Neuronal stem cell (in vitro differentiated cells): ENCODE data around the gene SHROOM2.

Experiments used
- DNase-seq: peaks from one replicate; pipeline ENCODE4 v3.0.0-alpha.2; 2013; ENCODE audit warnings: low spot score
- H2AFZ ChIP-seq: one replicate; pipeline ENCODE4 v1.6.1; 2013; ENCODE audit warnings: mild to moderate bottlenecking, low read length, inconsistent platforms
- H2AK5ac ChIP-seq: 2 replicates; pipeline ENCODE4 v1.6.1; 2013; ENCODE audit warnings: low read depth, mild to moderate bottlenecking, inconsistent platforms, low read length, moderate library complexity, mixed read lengths
- H2BK120ac ChIP-seq: 2 replicates; pipeline ENCODE4 v1.6.1; 2013; ENCODE audit warnings: low read depth, mild to moderate bottlenecking, inconsistent platforms, low read length, moderate library complexity, mixed read lengths
- H2BK12ac ChIP-seq: one replicate; pipeline ENCODE4 v1.6.1; 2013; ENCODE audit warnings: low read length, inconsistent platforms
- H2BK15ac ChIP-seq: 2 replicates; pipeline ENCODE4 v1.6.1; 2013; ENCODE audit warnings: mild to moderate bottlenecking, low read length, inconsistent platforms, mixed read lengths
- H2BK5ac ChIP-seq: one replicate; pipeline ENCODE4 v1.6.1; 2013; ENCODE audit warnings: inconsistent platforms, mild to moderate bottlenecking, low read length, moderate library complexity
- H3K14ac ChIP-seq: one replicate; pipeline ENCODE4 v1.6.1; 2013; ENCODE audit warnings: low read length, inconsistent platforms
- H3K18ac ChIP-seq: 2 replicates; pipeline ENCODE4 v1.6.1; 2013; ENCODE audit warnings: low read length, inconsistent platforms
- H3K23ac ChIP-seq: 2 replicates; pipeline ENCODE4 v1.6.1; 2013; ENCODE audit warnings: low read depth, mild to moderate bottlenecking, mixed read lengths, low read length, inconsistent platforms; ENCODE audit not compliant: poor library complexity
- H3K27ac ChIP-seq: replicated peaks from 3 replicates; pipeline ENCODE4 v1.5.1; 2013; ENCODE audit warnings: low read length, inconsistent platforms
- H3K27me3 ChIP-seq, 3 experiments: 2 replicates each; pipeline ENCODE4 v1.6.1; 2013; ENCODE audit warnings: low read length in 3 of 3, mild to moderate bottlenecking in 2 of 3, inconsistent platforms in 1 of 3, low read depth in 1 of 3, mixed read lengths in 1 of 3, moderate library complexity in 1 of 3; ENCODE audit not compliant: control insufficient read depth in 3 of 3, insufficient read depth in 3 of 3
- H3K36me3 ChIP-seq, 2 donors: replicated peaks in 1 of 2; 2 replicates each; pipeline ENCODE4 v1.6.1; 2013; ENCODE audit warnings: low read length in 2 of 2; ENCODE audit not compliant: control insufficient read depth in 2 of 2, insufficient read depth in 2 of 2
- H3K4ac ChIP-seq: 2 replicates; pipeline ENCODE4 v1.6.1; 2013; ENCODE audit warnings: inconsistent platforms, mild to moderate bottlenecking, low read length, moderate library complexity
- H3K4me1 ChIP-seq, 2 donors: 1 replicate in 1 of 2; 2 replicates in 1 of 2; pipeline ENCODE4 v1.6.1; 2013; ENCODE audit warnings: low read length in 2 of 2, low read depth in 1 of 2; ENCODE audit not compliant: control insufficient read depth in 2 of 2, insufficient read depth in 1 of 2
- H3K4me2 ChIP-seq: one replicate; pipeline ENCODE4 v1.6.1; 2013; ENCODE audit warnings: mild to moderate bottlenecking, low read length, inconsistent platforms; ENCODE audit not compliant: insufficient read depth, poor library complexity, severe bottlenecking
- H3K4me3 ChIP-seq, 2 donors: 2 replicates each; pipeline ENCODE4 v1.5.1; 2013; ENCODE audit warnings: low read length in 2 of 2, mild to moderate bottlenecking in 2 of 2, inconsistent platforms in 1 of 2, moderate library complexity in 1 of 2
- H3K79me1 ChIP-seq: one replicate; pipeline ENCODE4 v1.6.1; 2013; ENCODE audit warnings: low read depth, mild to moderate bottlenecking, inconsistent platforms, low read length, moderate library complexity
- H3K9ac ChIP-seq: one replicate; pipeline ENCODE4 v1.6.1; 2013; ENCODE audit warnings: mild to moderate bottlenecking, low read depth, low read length, inconsistent platforms; ENCODE audit not compliant: poor library complexity
- H3K9me3 ChIP-seq, 2 donors: replicated peaks in 1 of 2; 2 replicates each; pipeline versions ENCODE3 to v1.6.1; 2013; ENCODE audit warnings: low read length in 2 of 2, mild to moderate bottlenecking in 2 of 2, inconsistent platforms in 1 of 2, low read depth in 1 of 2, mixed read lengths in 1 of 2, moderate library complexity in 1 of 2; ENCODE audit not compliant: control insufficient read depth in 2 of 2, insufficient read depth in 1 of 2
- H4K8ac ChIP-seq: one replicate; pipeline ENCODE4 v1.6.1; 2013; ENCODE audit warnings: low read depth, mild to moderate bottlenecking, inconsistent platforms, low read length, moderate library complexity
- H4K91ac ChIP-seq: one replicate; pipeline ENCODE4 v1.6.1; 2013; ENCODE audit warnings: low read length, low read depth, mild to moderate bottlenecking, inconsistent platforms; ENCODE audit not compliant: poor library complexity
- WGBS, 2 donors: extraction: QIAGEN DNeasy Blood & Tissue Kit; methylation state at CpG; one replicate each; pipeline ENCODE4 v1.1.7; 2013; ENCODE audit warnings: missing lambda C conversion rate in 2 of 2, mixed read lengths in 1 of 2; ENCODE audit not compliant: insufficient read length in 2 of 2, insufficient replicate concordance in 1 of 2; ENCODE audit errors: extremely low coverage in 2 of 2; 5-methylcytosine and 5-hydroxymethylcytosine counted together

SHROOM2 gene

GRCh38 chrX:9861711-9862110, 75.5 kb downstream of the SHROOM2 start:
- H3K27ac ChIP-seq: no peak overlapping the region
- H3K9ac ChIP-seq: no peak overlapping the region
- no peak overlapping the region for H3K4me3 ChIP-seq
- no peak overlapping the region for H2BK5ac ChIP-seq
- DNase-seq: no peak
- H4K8ac ChIP-seq: no peak overlapping the region
- H3K23ac ChIP-seq: no peak overlapping the region
- no peak overlapping the region for H3K4ac ChIP-seq
- H3K9me3 ChIP-seq: peaks cover 0 to 5% of the 10 kb centered on the region in 2 donors
- peaks cover 7 to 9% of the 10 kb centered on the region in 2 donors for H3K4me1 ChIP-seq
- H2BK120ac ChIP-seq: no peak overlapping the region
- H3K79me1 ChIP-seq: no peaks in the 10 kb centered on the region
- H3K14ac ChIP-seq: no peak overlapping the region
- no peak overlapping the region for H2AFZ ChIP-seq
- no peak overlapping the region for H2BK12ac ChIP-seq
- no peaks in the 10 kb centered on the region for H3K27me3 ChIP-seq
- no peak overlapping the region for H3K18ac ChIP-seq
- H4K91ac ChIP-seq: no peak overlapping the region
- no peak overlapping the region for H3K4me2 ChIP-seq
- no peak overlapping the region for H2BK15ac ChIP-seq
- no peak overlapping the region for H2AK5ac ChIP-seq
- no peaks in the 10 kb centered on the region for H3K36me3 ChIP-seq
- WGBS, 2 donors: no CpG with 5 or more reads among the region's 9 CpGs

- Histone ChIP-seq H4K8ac (no peak overlapping the region), H2BK5ac (no peak overlapping the region), H2BK12ac (no peak overlapping the region), H2AK5ac (no peak overlapping the region), H3K23ac (no peak overlapping the region), H3K14ac (no peak overlapping the region), H3K36me3 (no peaks in the 10 kb centered on the region), H3K27ac (no peak overlapping the region), H4K91ac (no peak overlapping the region), H3K27me3 (no peaks in the 10 kb centered on the region), H2AFZ (no peak overlapping the region), H3K4me2 (no peak overlapping the region), H2BK15ac (no peak overlapping the region), H3K79me1 (no peaks in the 10 kb centered on the region), H3K18ac (no peak overlapping the region), H3K9me3 (peaks cover 0 to 5% of the 10 kb centered on the region in 2 donors), H2BK120ac (no peak overlapping the region), H3K4me3 (no peak overlapping the region), H3K4me1 (peaks cover 4 to 7% of the 10 kb centered on the region in 2 donors), H3K4ac (no peak overlapping the region), H3K9ac (no peak overlapping the region)
- no peak for DNase-seq
- WGBS, 2 donors: no CpG with 5 or more reads among the region's 11 CpGs
Measured at GRCh38 chrX:9862525-9862924, 76.3 kb downstream of the SHROOM2 start.

GRCh38 chrX:9862953-9863352, 76.7 kb downstream of the SHROOM2 start:
- no peak overlapping the region for H4K91ac ChIP-seq
- H4K8ac ChIP-seq: no peak overlapping the region
- no peaks in the 10 kb centered on the region for H3K79me1 ChIP-seq
- no peak overlapping the region for H3K9ac ChIP-seq
- peaks cover 0 to 5% of the 10 kb centered on the region in 2 donors for H3K9me3 ChIP-seq
- H3K4me2 ChIP-seq: no peak overlapping the region
- H3K4ac ChIP-seq: no peak overlapping the region
- H2AK5ac ChIP-seq: no peak overlapping the region
- no peaks in the 10 kb centered on the region for H3K27me3 ChIP-seq
- no peak overlapping the region for H2BK15ac ChIP-seq
- no peak overlapping the region for H2BK12ac ChIP-seq
- no peak overlapping the region for H3K27ac ChIP-seq
- no peak overlapping the region for H2AFZ ChIP-seq
- no peak for DNase-seq
- H2BK120ac ChIP-seq: no peak overlapping the region
- H3K36me3 ChIP-seq: no peaks in the 10 kb centered on the region
- no CpG with 5 or more reads among the region's 7 CpGs for WGBS, 2 donors
- peaks cover 2 to 3% of the 10 kb centered on the region in 2 donors for H3K4me1 ChIP-seq
- H3K14ac ChIP-seq: no peak overlapping the region
- no peak overlapping the region for H3K18ac ChIP-seq
- no peak overlapping the region for H2BK5ac ChIP-seq
- H3K4me3 ChIP-seq: no peak overlapping the region
- no peak overlapping the region for H3K23ac ChIP-seq

GRCh38 chrX:9864011-9864410, 77.8 kb downstream of the SHROOM2 start:
- Histone ChIP-seq H3K79me1 (no peaks in the 10 kb centered on the region), H3K4me1 (peaks cover 2 to 3% of the 10 kb centered on the region in 2 donors), H3K4me2 (no peak overlapping the region), H3K9me3 (peaks cover 0 to 5% of the 10 kb centered on the region in 2 donors), H3K36me3 (no peaks in the 10 kb centered on the region), H3K18ac (no peak overlapping the region), H2AFZ (no peak overlapping the region), H3K27ac (no peak overlapping the region), H3K4me3 (no peak overlapping the region), H2BK12ac (no peak overlapping the region), H2BK5ac (no peak overlapping the region), H2BK120ac (no peak overlapping the region), H3K23ac (no peak overlapping the region), H3K4ac (no peak overlapping the region), H3K14ac (no peak overlapping the region), H2AK5ac (no peak overlapping the region), H3K9ac (no peak overlapping the region), H2BK15ac (no peak overlapping the region), H3K27me3 (no peaks in the 10 kb centered on the region), H4K8ac (no peak overlapping the region), H4K91ac (no peak overlapping the region)
- DNase-seq: no peak
- no CpG with 5 or more reads among the region's 10 CpGs for WGBS, 2 donors
